NCI-H1436 (cell line): Measurements from ENCODE around the gene GFPT2.

ENCODE experiments used
- DNase-seq: peaks from one replicate; lab custom pipeline; 2025; lab: John Stamatoyannopoulos, UW

Gene GFPT2

GRCh38 chr5:180332861-180333260 is 20.3 kb downstream of the GFPT2 start:
- DNase-seq = no peak

GRCh38 chr5:180332051-180332517 is 21.1 kb downstream of the GFPT2 start:
- no peak for DNase-seq

DNA sequence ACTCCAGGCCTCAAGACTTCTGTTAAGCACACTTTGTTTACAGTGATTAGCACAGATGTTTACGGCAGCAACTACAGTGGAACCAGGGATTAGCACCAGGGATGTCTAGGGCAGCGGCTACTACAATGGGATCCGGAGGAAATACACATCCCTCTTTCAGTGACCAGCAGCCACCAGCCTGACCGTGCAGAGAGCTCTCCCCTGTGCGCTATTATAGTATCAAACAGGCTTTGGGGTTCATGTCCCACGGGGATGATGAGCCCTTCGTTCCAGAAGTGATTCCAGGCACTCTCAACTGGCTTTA is 21.5 kb downstream of the GFPT2 start:
- DNase-seq = no peak

DNA sequence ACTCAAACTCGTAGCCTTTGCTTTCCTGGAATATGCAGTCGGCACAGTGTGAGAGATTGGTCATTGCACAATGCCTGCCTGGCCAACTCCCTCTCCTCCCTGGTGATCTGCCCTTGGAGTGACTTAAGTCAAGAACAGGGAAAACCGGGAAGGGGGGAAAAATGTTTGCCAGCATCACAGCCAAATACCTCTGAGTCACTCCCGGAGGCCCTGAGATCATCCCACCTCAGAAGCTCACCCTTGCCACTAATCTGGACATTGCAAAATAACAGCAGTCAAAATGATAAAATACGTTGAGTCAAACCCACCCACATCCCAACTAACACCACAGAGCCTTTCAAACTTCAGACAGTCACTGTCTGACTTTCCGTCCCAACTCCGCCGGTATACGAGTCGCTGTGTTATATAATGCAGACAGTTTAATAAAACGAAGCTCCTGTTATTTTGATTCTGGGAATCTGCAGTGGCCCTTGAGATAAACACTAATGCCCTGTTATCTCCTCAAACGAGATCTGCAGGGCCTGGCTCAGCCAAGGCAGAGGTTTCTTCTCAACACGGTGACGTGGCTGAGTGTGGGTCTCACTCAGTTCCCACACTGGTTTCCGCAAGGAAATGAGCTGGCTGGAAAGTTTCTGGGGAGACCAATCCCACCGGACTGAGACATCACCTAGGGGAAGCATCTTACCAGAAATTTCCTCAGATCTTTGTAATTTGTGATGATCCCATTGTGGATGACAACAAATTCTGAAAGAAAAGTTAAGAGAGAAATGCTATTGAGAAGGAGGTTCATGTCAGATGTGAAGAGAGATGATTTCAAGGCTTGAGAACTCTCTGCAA is 22.1 kb downstream of the GFPT2 start:
- DNase-seq = no peak

DNA sequence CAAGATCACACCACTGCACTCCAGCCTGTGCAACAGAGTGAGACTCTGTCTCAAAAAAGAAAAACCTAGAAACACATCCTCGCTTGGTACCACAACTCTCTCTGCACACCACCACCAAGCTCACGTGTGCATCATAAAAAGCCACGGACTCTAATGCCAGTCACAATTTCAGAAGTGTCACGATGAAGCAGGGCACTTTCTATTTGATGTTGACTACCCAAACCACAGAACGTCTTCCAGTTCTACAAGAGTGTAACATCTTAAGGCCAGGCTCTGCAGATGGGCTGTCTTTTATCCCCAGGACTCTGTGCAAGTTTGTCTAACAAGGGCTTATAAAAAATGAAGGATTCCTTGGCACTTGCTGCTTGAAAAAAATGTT is 22.9 kb downstream of the GFPT2 start:
- no peak for DNase-seq

- DNase-seq = no peak
Measured at GRCh38 chr5:180329606-180330269, 23.4 kb downstream of the GFPT2 start.

DNA sequence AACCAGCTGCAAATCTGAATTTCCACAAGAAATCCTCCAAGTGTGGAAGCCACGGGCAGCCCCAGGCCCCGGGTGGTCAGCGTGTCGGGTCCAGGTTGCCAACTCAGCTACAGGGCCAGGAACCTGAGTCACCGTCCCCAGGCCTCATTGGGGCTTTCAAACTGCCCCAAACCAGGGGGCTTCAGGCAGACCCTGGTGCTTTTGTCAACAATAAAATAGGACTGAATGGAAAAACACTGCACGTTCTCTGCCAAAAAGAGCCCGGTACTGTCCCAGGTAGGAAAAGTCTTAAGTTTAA is 24.0 kb downstream of the GFPT2 start:
- no peak for DNase-seq

DNA sequence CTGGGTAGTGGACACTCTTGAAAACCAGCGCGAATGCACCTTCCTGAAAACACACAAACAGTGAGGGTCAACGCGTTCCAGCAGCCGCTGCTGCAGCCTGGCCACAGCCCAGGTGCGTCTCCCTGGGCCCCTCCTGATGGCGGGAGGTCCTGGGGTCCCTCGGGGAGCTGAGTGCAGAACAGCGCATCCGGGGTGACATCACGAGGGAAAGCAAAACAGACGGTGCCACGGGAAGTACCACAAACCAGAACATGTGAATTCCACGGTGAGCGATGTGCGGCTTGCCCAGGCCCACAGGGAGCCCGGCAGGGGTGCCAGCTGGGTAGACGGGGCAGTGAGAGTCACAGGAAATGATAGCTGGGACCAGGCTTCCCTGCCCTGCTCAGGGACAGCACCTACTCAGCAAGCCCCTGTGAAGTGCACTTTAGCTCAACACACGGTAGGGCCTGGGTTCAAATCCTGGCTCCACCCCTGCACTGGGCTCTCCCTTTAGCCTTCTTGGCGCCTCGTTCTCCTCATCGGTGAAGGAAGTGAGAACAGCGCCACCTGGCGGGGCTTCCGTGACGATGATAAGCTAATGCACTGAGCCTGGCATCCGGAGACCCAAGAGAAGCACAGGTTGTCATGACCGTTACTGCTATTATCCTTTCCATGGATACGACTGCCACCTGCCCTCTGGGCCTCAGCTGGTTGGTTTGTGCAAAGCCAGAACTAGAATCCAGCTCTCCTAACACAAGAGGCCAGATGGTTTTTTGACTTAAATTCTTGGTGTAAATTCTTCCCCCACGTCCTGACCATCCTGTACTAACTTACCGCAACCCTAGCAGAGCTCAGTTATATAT is 24.6 kb downstream of the GFPT2 start:
- DNase-seq = peak; percentile 37

DNA sequence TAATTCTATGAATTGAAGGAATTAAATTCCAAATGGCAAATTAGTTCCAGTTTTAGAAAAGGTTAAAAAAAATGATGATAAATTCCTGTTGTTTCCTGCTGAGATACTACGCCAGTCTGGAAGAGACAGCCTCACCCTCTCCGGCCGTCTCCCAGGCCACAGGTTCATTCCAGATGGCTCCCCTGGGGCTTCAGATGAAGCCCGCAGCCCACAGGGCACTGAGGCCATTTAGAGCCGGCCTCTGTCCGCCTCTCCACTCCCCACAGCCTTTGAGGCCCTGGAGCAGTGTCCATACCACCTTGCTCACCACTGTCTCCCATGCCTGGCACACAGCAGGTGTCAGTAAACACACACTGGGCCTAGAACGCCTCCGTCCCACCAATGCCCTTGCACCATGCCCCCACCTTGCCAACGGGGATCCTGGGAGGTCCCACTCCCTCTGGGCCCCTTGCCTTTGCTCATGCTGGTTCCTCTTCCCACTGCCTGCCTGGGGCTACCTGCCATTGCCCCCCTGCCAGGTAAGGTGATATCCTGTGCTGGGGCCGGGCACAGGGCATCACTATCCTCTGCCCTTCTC is 26.1 kb downstream of the GFPT2 start:
- no peak for DNase-seq

- DNase-seq = no peak
Measured at GRCh38 chr5:180324601-180324950, 28.6 kb downstream of the GFPT2 start.

DNA sequence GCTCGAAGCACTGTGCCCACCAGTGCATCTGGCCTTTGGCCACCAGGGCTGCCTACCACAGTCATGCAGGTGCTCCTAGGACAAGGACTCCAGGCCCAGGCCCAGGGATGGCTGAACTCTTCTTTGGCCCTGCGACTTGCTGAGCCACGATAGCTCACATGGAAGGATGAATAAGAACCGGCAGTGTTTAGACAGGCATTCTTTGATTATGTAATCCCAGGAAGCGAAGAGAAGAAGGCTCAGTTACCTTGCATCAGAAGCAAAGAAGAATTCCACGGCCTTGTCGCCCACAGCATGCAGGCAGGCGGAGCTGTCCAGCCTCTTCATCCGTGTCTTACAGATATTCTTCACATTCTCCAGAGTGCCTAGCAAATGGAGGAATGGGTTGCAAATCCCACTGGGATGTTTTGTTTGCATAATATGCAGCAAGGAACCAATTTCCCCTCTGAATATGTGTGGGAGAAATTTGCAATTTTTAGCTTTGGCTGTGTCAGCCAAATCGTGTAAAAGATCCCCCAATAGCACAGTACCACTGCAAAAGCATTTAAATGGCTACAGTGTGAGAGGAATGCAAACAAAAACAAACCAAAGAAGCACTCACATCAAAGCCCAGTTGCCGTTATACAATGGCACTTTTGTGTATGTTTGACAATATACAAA is 29.1 kb downstream of the GFPT2 start:
- DNase-seq = no peak

DNA sequence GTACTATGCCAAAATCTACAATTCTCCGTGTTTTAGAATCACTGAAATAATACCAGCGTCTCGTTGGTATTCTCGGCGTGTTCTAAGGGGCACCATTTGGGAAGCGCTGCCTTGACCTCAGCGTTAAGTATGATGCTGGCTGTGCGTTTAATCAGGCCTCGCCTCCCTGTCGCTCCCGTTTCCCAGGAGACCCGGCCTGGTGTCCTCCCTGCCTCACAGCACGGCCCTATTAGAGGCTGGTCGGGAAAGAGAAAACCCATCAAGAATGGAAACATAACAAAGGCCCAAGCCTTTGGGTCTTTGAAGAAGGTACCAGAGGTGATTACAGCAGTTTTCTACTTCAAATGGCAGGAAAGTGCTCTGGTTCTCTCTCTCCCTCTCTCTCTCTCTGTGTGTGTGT is 30.0 kb downstream of the GFPT2 start:
- no peak for DNase-seq

- DNase-seq = no peak
Measured at GRCh38 chr5:180318456-180319089, 34.6 kb downstream of the GFPT2 start.

DNA sequence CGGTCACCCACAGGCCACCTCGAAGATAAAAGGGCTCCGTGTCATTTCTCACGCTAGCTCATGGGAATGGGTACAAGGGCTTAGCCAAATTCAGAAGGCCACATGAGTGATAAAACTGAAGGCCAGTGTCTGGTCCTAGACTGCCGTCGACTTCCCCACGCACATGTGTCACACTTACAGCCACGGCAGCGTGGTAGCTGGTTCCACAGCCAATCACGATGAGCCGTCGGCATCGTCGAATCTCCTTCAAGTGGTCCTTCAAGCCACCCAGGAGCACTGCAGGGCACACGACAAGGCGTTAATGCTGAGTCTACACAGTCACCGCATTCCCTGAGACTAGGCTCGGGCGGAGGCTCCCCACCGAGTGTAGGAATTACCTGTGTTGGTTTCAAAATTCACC is 36.5 kb downstream of the GFPT2 start:
- no peak for DNase-seq

GRCh38 chr5:180315762-180316212 is 37.3 kb downstream of the GFPT2 start:
- DNase-seq = no peak

DNA sequence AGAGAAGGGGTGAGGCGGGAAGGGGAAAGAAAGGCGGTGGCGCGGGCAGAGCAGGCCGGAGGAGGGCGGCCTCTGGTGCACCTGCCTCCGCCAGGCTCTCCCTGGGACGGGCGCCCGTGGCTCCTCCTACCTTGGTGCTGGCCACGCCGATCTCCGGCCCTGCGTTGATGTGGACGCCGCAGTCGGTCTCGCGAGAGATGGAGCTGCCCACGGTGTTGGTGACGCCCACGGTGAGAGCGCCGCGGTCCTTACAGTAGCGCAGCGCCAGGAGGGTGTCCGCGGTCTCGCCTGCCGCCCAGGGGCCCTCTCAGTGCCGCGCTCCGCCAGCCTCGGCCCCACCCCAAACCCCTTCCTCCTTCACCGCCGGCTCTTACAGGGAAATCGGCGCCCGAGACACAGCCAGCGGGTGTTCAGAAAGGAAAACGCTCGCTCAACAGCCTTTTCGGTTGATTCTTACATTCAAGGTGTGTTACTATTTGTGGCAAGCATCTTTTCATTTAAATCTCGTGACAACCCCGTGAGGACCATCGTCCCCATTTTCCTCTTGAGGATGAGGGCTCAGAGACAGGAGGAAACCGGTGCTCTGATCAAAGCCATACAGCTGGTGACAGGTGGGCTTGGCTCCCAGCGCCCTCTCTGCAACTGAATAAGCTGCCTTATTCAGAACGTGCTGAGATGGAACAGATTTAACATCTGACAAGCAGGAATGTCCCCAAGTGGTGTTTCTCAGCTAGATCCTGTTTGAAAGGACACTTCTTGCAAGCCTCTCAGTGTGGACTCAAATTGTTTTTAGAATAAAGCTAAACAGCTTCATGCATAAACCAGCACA is 39.2 kb downstream of the GFPT2 start:
- no peak for DNase-seq

DNA sequence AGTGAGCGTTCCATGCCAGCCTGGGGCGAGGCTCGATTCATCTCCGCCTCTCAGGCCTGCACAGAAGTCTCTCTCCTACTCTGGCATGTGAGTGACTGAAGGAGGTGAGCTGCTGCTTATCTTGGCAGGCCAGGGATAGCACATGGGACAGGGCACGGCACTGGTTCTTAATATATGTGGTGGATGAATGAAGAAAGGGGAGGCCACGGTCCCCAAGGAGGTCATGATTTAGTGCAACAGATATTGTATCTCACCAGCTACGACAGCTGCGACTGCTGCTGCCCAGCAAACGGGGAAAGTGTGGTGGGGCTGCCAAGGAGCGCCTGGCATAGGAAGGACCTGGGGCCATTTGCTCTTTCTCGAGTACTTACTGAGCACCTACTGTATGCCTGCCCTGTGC is 41.9 kb downstream of the GFPT2 start:
- DNase-seq = no peak

GRCh38 chr5:180306796-180307195 is 46.3 kb downstream of the GFPT2 start:
- no peak for DNase-seq

DNA sequence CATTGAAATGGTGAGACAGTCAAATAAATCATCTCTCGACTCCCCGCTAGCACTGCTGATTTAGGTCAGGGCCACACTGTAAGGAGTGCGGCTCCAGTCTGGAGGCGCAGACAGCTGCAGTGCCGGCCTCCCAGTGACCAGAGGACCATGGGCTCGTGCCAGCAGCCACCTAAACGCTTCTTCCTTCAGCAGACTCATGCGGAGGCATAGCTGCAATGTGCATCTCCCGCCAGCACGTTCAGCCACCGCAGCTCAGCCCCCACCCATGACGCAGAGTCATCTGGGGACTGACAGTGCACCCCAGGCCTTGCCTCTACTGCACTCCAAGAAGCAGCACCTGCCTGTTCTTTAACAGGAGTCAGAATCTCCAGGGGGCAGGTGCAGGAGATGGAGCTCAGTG is 47.7 kb downstream of the GFPT2 start:
- no peak for DNase-seq

GRCh38 chr5:180304431-180305375 is 48.4 kb downstream of the GFPT2 start:
- DNase-seq = no peak
